ENCODE measurements around the gene NFATC3. TPM values are rescaled to one million over a fixed set of nuclear protein-coding genes. Genes with fewer than 3 reads are reported as not detected.
"Not testable (repeated sequence)": the region's sequence is repeated elsewhere in the genome, so short reads cannot be mapped to it uniquely, and the experiment has no call there.

Gene NFATC3
- total and polyA plus RNA-seq, 8 donors: 5.5 to 385 (median 20.6) TPM

DNA sequence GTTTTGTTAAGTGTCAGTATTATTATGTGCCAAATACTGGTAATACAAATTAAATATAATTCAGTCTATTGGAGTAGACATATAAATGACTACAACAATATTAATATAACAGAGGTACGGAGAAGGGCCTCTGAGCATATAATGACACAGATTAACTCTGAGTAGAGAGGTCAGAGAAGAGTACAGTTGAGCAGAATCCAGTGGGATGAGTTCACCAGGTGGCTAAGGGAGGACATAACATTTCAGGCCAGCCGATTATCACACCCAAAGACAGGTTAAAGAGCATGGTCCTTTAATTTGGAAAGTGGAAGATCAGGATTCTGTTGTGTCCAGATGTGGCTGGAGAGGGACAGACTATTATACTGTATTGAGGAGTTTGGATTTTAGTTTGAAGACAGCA is 11.3 kb downstream of the NFATC3 start:
- H3K27ac ChIP-seq: no peak overlapping the region

DNA sequence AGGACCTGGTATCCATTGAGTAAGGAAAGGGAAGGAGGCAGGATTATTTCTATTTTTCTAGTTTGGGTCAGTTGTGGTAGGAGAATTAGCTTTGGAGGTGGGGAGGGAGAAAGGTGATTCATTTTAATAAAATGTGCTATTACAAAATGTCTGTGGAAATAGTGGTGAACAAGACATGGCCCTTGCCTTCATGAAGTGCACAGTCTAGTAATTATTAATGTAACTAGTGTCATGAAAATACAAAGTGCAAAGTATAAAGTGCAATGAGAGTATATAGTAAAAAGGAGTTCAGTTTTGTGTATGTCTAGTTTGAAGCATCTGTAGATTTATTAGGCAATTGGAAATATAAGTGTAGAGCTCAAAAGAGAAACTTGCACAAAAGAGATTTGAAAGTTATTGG is 11.9 kb downstream of the NFATC3 start:
- H3K4me3 ChIP-seq: no peak overlapping the region
- peaks cover 0 to 5% (median 0%) of the 10 kb centered on the region in 4 donors for H3K36me3 ChIP-seq
- intact Hi-C loops (cut with DNase I; ENCODE audit: low total_unique reads): loop anchor here (10.0 kb wide), 1 partner anchor 128 kb away; no protein-coding TSS in a partner anchor
- no peak for DNase-seq
- H3K27ac ChIP-seq: no peak overlapping the region
- peaks cover 2 to 52% (median 21%) of the 10 kb centered on the region in 4 donors for H3K4me1 ChIP-seq
- no peaks in the 10 kb centered on the region for H3K9me3 ChIP-seq
- no peak for TF ChIP-seq POLR2A (IDR thresholded peaks at IDR 0.05)
- H3K27me3 ChIP-seq: no peaks in the 10 kb centered on the region

More for the DNA sequence above, 11.3 kb downstream of the NFATC3 start:
- intact Hi-C loops (cut with DNase I; ENCODE audit: low total_unique reads): loop anchor here (10.0 kb wide), 1 partner anchor 128 kb away; no protein-coding TSS in a partner anchor
- 90 to 98% (median 93%) methylated on average over 2 of the region's 2 CpGs for WGBS, 5 donors
- Histone ChIP-seq H3K4me3 (no peak overlapping the region), H3K9me3 (no peaks in the 10 kb centered on the region), H3K36me3 (peaks cover 0 to 5% (median 0%) of the 10 kb centered on the region in 4 donors), H3K4me1 (peaks cover 7 to 58% (median 25%) of the 10 kb centered on the region in 4 donors), H3K27me3 (no peaks in the 10 kb centered on the region)
- no peak for DNase-seq
- no peak for TF ChIP-seq POLR2A (IDR thresholded peaks at IDR 0.05)
- TF ChIP-seq, protein P1, sequence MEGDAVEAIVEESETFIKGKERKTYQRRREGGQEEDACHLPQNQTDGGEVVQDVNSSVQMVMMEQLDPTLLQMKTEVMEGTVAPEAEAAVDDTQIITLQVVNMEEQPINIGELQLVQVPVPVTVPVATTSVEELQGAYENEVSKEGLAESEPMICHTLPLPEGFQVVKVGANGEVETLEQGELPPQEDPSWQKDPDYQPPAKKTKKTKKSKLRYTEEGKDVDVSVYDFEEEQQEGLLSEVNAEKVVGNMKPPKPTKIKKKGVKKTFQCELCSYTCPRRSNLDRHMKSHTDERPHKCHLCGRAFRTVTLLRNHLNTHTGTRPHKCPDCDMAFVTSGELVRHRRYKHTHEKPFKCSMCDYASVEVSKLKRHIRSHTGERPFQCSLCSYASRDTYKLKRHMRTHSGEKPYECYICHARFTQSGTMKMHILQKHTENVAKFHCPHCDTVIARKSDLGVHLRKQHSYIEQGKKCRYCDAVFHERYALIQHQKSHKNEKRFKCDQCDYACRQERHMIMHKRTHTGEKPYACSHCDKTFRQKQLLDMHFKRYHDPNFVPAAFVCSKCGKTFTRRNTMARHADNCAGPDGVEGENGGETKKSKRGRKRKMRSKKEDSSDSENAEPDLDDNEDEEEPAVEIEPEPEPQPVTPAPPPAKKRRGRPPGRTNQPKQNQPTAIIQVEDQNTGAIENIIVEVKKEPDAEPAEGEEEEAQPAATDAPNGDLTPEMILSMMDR (IDR thresholded peaks at IDR 0.05): no peak

DNA sequence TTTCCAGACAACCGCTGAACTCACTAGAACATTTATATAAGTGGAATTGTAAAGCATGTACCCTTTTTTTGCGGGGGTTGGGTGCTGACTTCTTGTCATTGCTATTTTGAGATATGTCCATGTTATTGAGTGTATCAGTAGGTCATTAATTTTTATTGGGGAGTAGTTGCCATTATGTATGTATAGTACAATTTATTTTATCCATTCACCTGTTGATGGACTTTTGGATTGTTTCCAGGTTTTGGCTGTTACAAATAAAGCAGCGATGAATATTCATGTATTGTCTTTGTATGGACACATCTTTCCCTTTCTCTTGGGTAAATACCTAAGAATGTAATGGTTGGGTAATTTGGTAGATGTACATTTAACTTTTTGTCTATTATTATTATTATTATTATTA is 12.7 kb downstream of the NFATC3 start:
- 95 to 99% (median 97%) methylated on average over 3 of the region's 3 CpGs for WGBS, 5 donors
- peaks cover 0 to 44% (median 14%) of the 10 kb centered on the region in 4 donors for H3K4me1 ChIP-seq
- no peak for DNase-seq
- TF ChIP-seq EP300 (IDR thresholded peaks at IDR 0.05) (no peak), POLR2AphosphoS5 (IDR thresholded peaks at IDR 0.05) (no peak), POLR2A (IDR thresholded peaks at IDR 0.05) (no peak)
- TF ChIP-seq, protein P1 (IDR thresholded peaks at IDR 0.05): no peak
- no peaks in the 10 kb centered on the region for H3K9me3 ChIP-seq
- no peaks in the 10 kb centered on the region for H3K27me3 ChIP-seq
- intact Hi-C loops (cut with DNase I; ENCODE audit: low total_unique reads): loop anchor here (10.0 kb wide), 1 partner anchor 127 kb away; no protein-coding TSS in a partner anchor
- no peak overlapping the region for H3K27ac ChIP-seq
- H3K4me3 ChIP-seq: no peak overlapping the region
- H3K36me3 ChIP-seq: peaks cover 0 to 5% (median 0%) of the 10 kb centered on the region in 4 donors

DNA sequence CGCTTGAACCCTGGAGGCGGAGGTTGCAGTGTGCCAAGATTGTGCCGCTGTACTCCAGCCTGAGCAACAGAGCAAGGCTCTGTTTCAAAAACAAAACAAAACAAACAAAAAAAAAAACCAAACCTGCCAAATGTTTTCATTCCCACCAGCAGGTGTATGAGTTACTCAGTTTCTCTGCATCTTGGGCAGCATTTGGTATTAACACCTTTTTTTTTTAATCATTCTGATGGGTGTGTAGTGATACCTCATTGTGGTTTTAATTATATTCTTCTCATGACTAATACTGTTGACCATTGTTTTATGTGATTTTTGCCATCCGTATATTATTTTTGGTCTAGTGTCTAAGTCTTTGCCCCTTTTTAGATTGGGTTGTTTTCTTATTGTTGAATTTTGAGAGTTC is 15.3 kb downstream of the NFATC3 start:
- no peak overlapping the region for H3K4me3 ChIP-seq
- no peak overlapping the region for H3K27ac ChIP-seq
- H3K27me3 ChIP-seq: no peaks in the 10 kb centered on the region
- WGBS, 5 donors: 82 to 94% (median 87%) methylated on average over 4 of the region's 4 CpGs
- intact Hi-C loops (cut with DNase I; ENCODE audit: low total_unique reads): no loop called here
- H3K9me3 ChIP-seq: peaks cover 0 to 8% (median 3%) of the 10 kb centered on the region in 4 donors
- no peak for DNase-seq
- H3K36me3 ChIP-seq: peaks cover 0 to 5% (median 0%) of the 10 kb centered on the region in 4 donors
- H3K4me1 ChIP-seq: peaks cover 0 to 19% (median 1%) of the 10 kb centered on the region in 4 donors
- TF ChIP-seq POLR2AphosphoS5 (IDR thresholded peaks at IDR 0.05) (no peak), POLR2A (IDR thresholded peaks at IDR 0.05) (no peak), EP300 (IDR thresholded peaks at IDR 0.05) (no peak)
- TF ChIP-seq, protein P1 (IDR thresholded peaks at IDR 0.05): no peak

DNA sequence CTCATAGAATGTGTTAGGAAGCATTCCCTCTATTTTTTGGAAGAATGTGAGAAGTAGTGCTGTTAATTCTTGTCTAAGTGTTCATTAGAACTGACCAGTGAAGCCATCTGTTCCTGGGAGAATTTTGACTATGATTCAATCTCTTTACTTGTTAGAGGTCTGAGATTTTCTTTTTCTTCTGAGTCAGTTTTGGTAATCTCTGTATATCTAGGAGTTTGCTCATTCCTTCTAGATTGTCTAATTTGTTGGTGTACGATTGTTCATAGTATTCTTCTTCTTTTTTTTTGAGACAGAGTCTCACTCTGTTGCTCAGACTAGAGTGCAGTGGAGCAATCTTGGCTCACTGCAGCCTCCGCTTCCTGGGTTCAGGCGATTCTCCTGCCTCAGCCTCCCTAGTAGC is 20.4 kb downstream of the NFATC3 start:
- Histone ChIP-seq H3K36me3 (no peaks in the 10 kb centered on the region), H3K27ac (no peak overlapping the region), H3K27me3 (no peaks in the 10 kb centered on the region), H3K9me3 (peaks cover 0 to 22% (median 9%) of the 10 kb centered on the region in 4 donors), H3K4me1 (peaks cover 0 to 4% (median 0%) of the 10 kb centered on the region in 4 donors), H3K4me3 (no peak overlapping the region)
- DNase-seq: no peak
- TF ChIP-seq POLR2AphosphoS5 (IDR thresholded peaks at IDR 0.05) (no peak), POLR2A (IDR thresholded peaks at IDR 0.05) (no peak), EP300 (IDR thresholded peaks at IDR 0.05) (no peak)
- TF ChIP-seq, protein P1 (IDR thresholded peaks at IDR 0.05): no peak
- intact Hi-C loops (cut with DNase I; ENCODE audit: low total_unique reads): no loop called here
- WGBS, 5 donors: 94 to 98% (median 97%) methylated on average over 3 of the region's 3 CpGs

DNA sequence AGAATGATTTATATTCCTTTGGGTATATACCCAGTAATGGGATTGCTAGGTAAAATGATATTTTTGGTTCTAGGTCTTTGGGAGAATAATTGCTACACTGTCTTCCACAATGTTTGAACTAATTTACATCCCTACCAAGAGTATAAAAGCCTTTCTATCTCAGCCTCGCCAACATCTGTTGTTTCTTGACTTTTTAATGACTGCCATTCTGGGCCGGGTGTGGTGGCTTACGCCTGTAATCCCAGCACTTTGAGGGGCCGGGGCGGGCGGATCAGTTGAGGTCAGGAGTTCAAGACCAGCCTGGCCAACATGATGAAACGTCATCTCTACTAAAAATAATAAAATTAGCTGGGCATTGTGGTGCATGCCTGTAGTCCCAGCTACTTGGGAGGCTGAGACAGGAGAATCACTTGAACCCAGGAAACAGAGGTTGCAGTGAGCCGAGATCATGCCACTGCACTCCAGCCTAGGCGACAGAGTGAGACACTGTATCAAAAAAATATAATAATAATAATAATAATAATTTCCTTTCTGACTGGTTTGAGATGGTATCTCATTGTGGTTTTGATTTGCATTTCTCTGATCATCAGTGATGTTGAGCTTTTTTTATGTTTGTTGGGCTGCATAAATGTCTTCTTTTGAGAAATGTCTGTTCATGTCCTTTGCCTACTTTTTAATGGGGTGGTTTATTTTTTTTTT is 22.2 kb downstream of the NFATC3 start:
- H3K4me1 ChIP-seq; H3K27me3 ChIP-seq; H3K27ac ChIP-seq; intact Hi-C loops (cut with DNase I; ENCODE audit: low total_unique reads); H3K36me3 ChIP-seq; H3K4me3 ChIP-seq; DNase-seq: not testable (repeated sequence)
- peaks cover 0 to 22% (median 12%) of the 10 kb centered on the region in 4 donors for H3K9me3 ChIP-seq
- WGBS, 5 donors: 86 to 90% (median 88%) methylated on average over 9 of the region's 9 CpGs

DNA sequence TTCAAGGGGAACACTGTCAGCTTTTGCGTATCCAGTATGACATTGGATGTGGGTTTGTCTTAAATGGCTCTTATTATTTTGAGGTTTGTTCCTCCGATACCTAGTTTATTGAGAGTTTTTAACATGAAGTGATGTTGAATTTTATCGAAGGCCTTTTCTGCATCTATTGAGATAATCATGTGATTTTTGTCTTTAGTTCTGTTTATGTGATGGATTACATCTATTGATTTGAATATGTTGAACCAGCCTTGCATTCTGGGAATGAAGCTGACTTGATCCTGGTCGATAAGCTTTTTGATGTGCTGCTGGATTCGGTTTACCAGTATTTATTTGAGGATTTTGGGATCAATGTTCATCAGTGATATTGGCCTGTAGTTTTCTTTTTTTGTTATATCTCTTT is 24.0 kb downstream of the NFATC3 start:
- H3K36me3 ChIP-seq; H3K4me3 ChIP-seq; intact Hi-C loops (cut with DNase I; ENCODE audit: low total_unique reads); DNase-seq; H3K27ac ChIP-seq; H3K27me3 ChIP-seq: not testable (repeated sequence)
- H3K9me3 ChIP-seq: peaks cover 0 to 22% (median 12%) of the 10 kb centered on the region in 4 donors
- peaks cover 0 to 13% (median 0%) of the 10 kb centered on the region in 4 donors for H3K4me1 ChIP-seq
- WGBS, 5 donors: 95 to 99% (median 97%) methylated on average over 5 of the region's 5 CpGs
